Measurements from ENCODE around the gene RPS29.
"Not testable (repeated sequence)": the region's sequence is repeated elsewhere in the genome, so short reads cannot be mapped to it uniquely, and the experiment has no call there.

The RPS29 gene

GRCh38 chr14:49585803-49586672 is at the start of gene RPS29:
TSS of gene RPS29 (minus strand) at chr14:49586380. CDS start at chr14:49586346, 34 bp downstream.
- DNase-seq, result peak; percentile 99

- peak; percentile 80 for DNase-seq
Observed at GRCh38 chr14:49634547-49635334, 48.6 kb upstream of the RPS29 start, which contains the start of gene DNAAF2. TSS of gene DNAAF2 (minus strand) at chr14:49635244. CDS start at chr14:49635149, 95 bp downstream.

- peak; percentile 97 for DNase-seq
Observed at GRCh38 chr14:49633640-49634546, 47.7 kb upstream of the RPS29 start.

GRCh38 chr14:49623941-49624839 is 38.0 kb upstream of the RPS29 start:
- no peak for DNase-seq

DNA sequence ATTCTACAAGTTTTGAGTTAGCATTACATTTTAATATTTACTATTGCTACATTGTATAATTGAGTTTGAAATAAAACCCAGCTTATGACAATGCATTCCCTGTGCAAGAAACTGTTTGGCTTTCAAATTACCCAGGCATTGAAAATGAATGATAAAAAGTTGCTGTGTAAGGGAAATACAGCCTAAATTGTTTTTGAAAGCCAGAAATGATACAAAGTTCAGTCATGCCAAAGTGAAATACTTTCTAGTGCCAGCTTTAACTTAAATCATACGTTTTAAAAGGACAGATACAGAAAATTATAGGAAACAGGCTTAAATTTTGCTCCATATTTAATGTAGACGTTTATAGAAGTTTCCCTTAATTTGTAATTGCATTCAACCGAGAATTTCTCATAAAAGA is 37.2 kb upstream of the RPS29 start:
- DNase-seq, result no peak

- no peak for DNase-seq
Observed at GRCh38 chr14:49622022-49622607, 35.9 kb upstream of the RPS29 start.

DNA sequence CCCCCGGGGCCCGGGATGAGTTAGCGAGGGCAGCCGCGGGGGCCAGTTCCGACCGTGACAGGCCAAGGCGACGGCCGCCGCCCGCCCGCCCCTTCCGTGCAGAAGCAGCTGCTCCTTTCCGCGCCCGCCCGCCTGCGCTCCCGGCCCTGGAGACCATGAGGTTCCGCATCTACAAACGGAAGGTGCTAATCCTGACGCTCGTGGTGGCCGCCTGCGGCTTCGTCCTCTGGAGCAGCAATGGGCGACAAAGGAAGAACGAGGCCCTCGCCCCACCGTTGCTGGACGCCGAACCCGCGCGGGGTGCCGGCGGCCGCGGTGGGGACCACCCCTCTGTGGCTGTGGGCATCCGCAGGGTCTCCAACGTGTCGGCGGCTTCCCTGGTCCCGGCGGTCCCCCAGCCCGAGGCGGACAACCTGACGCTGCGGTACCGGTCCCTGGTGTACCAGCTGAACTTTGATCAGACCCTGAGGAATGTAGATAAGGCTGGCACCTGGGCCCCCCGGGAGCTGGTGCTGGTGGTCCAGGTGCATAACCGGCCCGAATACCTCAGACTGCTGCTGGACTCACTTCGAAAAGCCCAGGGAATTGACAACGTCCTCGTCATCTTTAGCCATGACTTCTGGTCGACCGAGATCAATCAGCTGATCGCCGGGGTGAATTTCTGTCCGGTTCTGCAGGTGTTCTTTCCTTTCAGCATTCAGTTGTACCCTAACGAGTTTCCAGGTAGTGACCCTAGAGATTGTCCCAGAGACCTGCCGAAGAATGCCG is 35.1 kb upstream of the RPS29 start:
- DNase-seq, result peak; percentile 84

DNA sequence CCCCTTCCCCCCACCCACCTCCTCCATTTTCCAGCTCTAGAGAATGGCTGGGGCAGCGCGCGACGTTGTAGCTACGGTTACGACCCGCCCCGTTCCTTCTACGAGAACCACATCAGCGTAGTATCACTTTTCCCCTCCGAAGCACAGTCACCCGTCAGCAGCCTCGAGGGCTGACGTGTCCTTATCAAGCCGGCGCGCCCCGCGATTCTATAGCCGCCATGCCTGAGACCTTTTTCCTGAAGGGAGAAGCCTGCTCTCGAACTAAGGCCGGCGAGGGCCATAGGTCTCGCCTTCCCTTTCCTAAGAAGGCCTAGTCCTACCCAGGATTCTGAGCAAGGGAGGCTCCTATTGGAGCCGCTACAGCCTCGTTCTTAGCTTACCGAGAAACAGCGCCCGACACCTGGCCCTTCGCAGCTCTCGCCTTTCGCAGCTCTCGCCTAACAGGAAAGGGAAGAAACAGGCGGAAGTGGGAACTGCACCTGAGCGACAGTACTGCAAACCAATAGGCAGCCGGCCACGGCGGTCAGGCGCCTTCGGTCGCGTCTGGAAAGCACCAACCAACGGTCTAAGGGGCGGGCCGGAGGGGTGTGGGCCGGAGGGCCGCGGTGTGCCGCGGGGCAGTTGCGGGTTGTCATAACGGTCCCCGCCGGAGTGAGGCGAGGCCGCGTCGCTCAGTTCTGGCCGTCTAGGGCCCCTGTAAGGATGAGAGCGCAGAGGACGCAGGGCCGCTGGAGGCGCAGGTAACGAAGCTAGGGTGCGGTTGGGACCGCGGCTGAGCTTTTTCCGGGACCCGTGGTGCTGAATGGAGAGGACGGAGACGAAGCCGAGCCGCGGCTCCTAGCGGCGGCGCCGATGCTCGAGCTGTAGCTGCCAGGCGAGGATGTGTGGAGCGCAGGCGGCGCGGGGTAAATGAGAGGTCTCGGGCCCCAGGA is 34.3 kb upstream of the RPS29 start, which contains the start of the genes MGAT2 and RPL36AL:
TSS of gene MGAT2 (plus strand) at position 618 of the 932 bp plus-strand sequence. CDS start 470 bp downstream, outside the sequence.
TSS of gene RPL36AL (minus strand) at position 445 of the 932 bp plus-strand sequence. CDS start 1,522 bp downstream, outside the sequence.
- peak; percentile 98 for DNase-seq

DNA sequence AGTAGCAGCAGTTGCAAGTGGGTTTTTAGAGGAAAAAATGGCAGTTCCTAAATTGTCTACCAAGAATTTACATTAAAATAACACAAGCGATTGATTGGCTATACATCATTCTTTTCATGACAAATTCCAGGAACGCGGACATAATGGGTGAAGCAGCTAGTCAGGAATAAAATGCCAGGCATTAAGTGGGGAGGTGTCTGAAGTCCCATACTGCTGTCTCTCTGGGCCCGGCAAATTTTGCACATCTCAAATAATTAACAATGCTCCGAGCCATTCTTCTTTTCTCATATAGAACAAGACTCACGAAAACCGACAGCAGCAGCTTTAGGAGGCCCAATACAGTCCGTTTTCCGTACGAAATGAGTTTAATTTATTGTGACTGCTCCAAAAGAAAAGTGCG is 33.5 kb upstream of the RPS29 start:
- no peak for DNase-seq

DNA sequence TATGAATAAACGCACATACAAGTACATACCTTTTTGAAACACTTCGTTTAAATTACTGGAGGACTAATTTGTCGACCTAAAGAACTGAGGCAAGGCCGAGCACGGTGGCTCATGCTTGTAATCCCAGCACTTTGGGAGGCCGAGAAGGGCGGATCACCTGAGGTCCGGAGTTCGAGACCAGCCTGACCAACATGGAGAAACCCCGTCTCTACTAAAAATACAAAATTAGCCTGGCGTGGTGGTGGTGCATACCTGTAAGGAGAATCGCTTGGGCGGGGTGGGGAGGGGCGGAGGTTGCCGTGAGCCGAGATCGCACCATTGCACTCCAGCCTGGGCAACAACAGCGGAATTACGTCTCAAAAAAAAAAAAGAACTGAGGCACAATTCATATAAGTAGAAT is 33.1 kb upstream of the RPS29 start:
- not testable (repeated sequence) for DNase-seq

DNA sequence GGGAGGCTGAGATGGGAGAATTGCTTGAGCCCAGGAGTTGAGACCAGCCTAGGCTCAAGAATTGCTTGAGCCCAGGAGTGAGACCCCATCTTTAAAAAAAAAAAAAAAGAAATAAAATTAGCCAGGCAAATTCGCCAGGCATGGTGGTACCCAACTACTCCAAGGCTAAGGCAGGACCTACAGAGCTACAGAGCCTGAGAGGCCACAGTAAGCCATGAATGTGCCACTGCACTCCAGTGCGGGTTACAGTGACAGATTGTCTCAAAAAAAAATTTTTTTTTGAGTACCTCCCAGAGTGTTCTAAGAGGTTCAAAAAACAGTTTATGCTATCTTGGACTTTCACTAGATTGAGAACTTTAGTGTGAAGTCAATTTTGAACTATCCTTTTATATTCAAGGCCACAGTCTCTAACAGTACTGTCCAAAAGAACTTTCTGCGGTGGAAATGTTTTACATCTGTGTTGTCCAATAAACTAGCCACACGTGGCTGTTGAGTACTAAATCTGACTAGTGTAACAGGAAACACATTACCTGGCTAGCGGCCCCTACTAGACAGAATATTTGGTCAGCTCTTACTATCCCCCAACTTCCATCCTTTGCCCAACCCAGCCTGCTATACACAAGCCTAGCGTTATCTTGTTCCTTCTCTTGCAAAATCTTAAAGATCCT is 31.8 kb upstream of the RPS29 start:
- no peak for DNase-seq

DNA sequence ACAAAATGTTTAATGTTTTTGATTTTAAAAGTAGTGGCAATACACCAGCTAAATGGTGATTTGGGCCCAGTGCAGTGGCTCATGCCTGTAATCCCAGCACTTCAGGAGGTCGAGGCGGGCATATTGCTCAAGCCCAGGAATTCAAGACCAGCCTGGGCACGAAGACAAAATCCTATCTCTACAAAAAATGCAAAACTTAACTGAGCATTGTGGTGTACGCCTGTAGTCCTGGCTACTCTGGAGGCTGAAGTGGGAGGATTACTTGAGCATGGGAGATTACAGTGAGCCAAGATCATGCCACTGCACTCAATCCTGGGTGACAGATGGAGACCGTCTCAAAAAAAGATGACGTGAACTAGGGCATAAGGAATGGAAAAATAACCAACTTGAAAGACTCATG is 29.6 kb upstream of the RPS29 start:
- no peak for DNase-seq

- DNase-seq, result no peak
Observed at GRCh38 chr14:49614196-49614595, 28.0 kb upstream of the RPS29 start.

- DNase-seq, result no peak
Observed at GRCh38 chr14:49612671-49613070, 26.5 kb upstream of the RPS29 start.

DNA sequence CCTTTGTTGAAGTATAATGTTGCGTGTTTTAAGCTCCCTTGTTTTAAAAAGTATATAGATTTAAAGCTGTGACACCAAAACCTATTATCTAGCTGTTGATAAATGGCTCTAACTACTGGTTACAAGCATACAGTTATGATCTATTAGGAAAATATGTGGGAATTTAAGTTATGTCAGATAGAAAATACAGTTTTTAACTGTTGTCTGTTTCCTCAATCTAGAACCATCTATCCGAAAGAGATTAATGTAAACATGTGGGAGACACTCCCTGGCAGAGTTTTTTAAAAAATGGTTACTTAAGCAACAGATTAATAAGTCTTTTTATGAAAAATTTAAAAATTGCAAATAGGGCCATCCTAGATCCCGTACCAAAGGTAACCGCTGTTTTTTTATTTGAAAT is 26.1 kb upstream of the RPS29 start:
- DNase-seq, result no peak

GRCh38 chr14:49607583-49607982 is 21.4 kb upstream of the RPS29 start:
- DNase-seq, result no peak

- peak; percentile 97 for DNase-seq
Observed at GRCh38 chr14:49598485-49599300, 12.5 kb upstream of the RPS29 start, which contains the start of gene LRR1. TSS of gene LRR1 (plus strand) at chr14:49598940. CDS start at chr14:49599021, 81 bp downstream.

- DNase-seq, result no peak
Observed at GRCh38 chr14:49598189-49598484, 12.0 kb upstream of the RPS29 start.
